HepG2 (cell line): Measurements from ENCODE around the gene GIMAP1. TPM values are rescaled to one million over a fixed set of nuclear protein-coding genes. Genes with fewer than 3 reads are reported as not detected.

Source experiments
- ATAC-seq: fragments of 200-7000 bp; cut with Tn5 transposase; 3 replicates; pipeline ENCODE4 v1.9.1; 2020; ENCODE audit warnings: mild to moderate bottlenecking, moderate library complexity
- BruUV-seq: library from RNA; stranded (reverse); fragments of 400-500 nt; replicated peaks from 2 replicates; lab custom pipeline; 2021; lab: Mats Ljungman, UMichigan
- CTCF ChIA-PET: fragments of 300-600 bp; formaldehyde crosslinking; extraction: SDS; loops from one replicate; lab custom pipeline; 2021; ENCODE audit warnings: low total read pairs, inconsistent platforms, low intra/inter-chr PET ratio; lab: Yijun Ruan, JAX
- POLR2A ChIA-PET: fragments of 350-600 bp; sonication (Branson Sonifier 250); formaldehyde crosslinking; loops from one replicate; lab custom pipeline; 2020; ENCODE audit warnings: antibody characterized with exemption, inconsistent platforms; lab: Yijun Ruan, JAX
- DNase-seq: peaks from one replicate; pipeline ENCODE4 v3.0.0-alpha.2; 2015; ENCODE audit warnings: low spot score
- FAIRE-seq: peaks from 3 replicates; lab custom pipeline; 2011; peaks lifted over from hg19 to GRCh38; lab: Jason Lieb, UNC
- H2AFZ ChIP-seq: one replicate; pipeline ENCODE4 v1.6.1; 2011; ENCODE audit warnings: low read length, inconsistent platforms
- H3K27ac ChIP-seq: fragments of 300-600 bp; 3 replicates; pipeline ENCODE4 v1.8.0; 2011; ENCODE audit warnings: mixed run types, mild to moderate bottlenecking, mixed read lengths, low read length, inconsistent platforms; ENCODE audit not compliant: insufficient read depth; ENCODE audit errors: extremely low read length
- H3K27me3 ChIP-seq, 2 experiments: fragments of 200-600 bp in 1 of 2; 2 replicates in 1 of 2; 3 replicates in 1 of 2; pipeline versions ENCODE4 v1.6.0 to v1.8.0; 2011; ENCODE audit warnings: low read length in 2 of 2, mild to moderate bottlenecking in 2 of 2, moderate library complexity in 2 of 2, inconsistent platforms in 1 of 2; ENCODE audit not compliant: insufficient read depth in 2 of 2, control insufficient read depth in 1 of 2
- H3K36me3 ChIP-seq, 2 experiments: fragments of 200-600 bp in 1 of 2; replicated peaks in 1 of 2; 2 replicates in 1 of 2; 3 replicates in 1 of 2; pipeline versions ENCODE4 v1.5.1 to v1.8.0; 2011; ENCODE audit warnings: low read length in 2 of 2, inconsistent platforms in 1 of 2; ENCODE audit not compliant: insufficient read depth in 2 of 2, control insufficient read depth in 1 of 2
- H3K4me1 ChIP-seq: 2 replicates; pipeline ENCODE4 v1.5.1; 2012; ENCODE audit warnings: low read length, inconsistent platforms; ENCODE audit not compliant: insufficient read depth
- H3K4me2 ChIP-seq: 2 replicates; pipeline ENCODE4 v1.6.0; 2011; ENCODE audit warnings: low read depth, low read length, inconsistent platforms
- H3K4me3 ChIP-seq, 3 experiments: fragments of 200-600 bp in 1 of 3; sonication (generic), shearing (Covaris generic) in 1 of 3; replicated peaks in 1 of 3; 2 replicates each; pipeline ENCODE4 v1.5.1; 2011 to 2016; ENCODE audit warnings: low read length in 3 of 3, inconsistent platforms in 2 of 3, low read depth in 2 of 3, mild to moderate bottlenecking in 2 of 3, control low read depth in 1 of 3, mixed read lengths in 1 of 3; ENCODE audit not compliant: insufficient read depth in 1 of 3
- H3K79me2 ChIP-seq: one replicate; pipeline ENCODE4 v1.6.1; 2011; ENCODE audit warnings: low read length, inconsistent platforms; ENCODE audit not compliant: insufficient read depth
- H3K9ac ChIP-seq: 2 replicates; pipeline ENCODE4 v1.6.0; 2011; ENCODE audit warnings: mild to moderate bottlenecking, low read depth, low read length, inconsistent platforms; ENCODE audit not compliant: insufficient read depth
- H3K9me3 ChIP-seq: 2 replicates; pipeline ENCODE4 v1.5.1; 2012; ENCODE audit warnings: mild to moderate bottlenecking, low read length
- H4K20me1 ChIP-seq: 2 replicates; pipeline ENCODE4 v1.6.0; 2011; ENCODE audit warnings: inconsistent platforms, mild to moderate bottlenecking, low read length, moderate library complexity; ENCODE audit not compliant: insufficient read depth
- EED ChIP-seq: sonication (generic); formaldehyde crosslinking; IDR thresholded peaks from 2 replicates; pipeline ENCODE4 v1.5.0; 2020; ENCODE audit warnings: mild to moderate bottlenecking, missing genetic modification reagents
- FLYWCH1 ChIP-seq: sonication (generic); formaldehyde crosslinking; IDR thresholded peaks from 2 replicates; pipeline ENCODE4 v1.8.1; 2023; ENCODE audit warnings: mild to moderate bottlenecking, missing genetic modification reagents
- HMGA1 ChIP-seq: sonication (generic); formaldehyde crosslinking; conservative IDR thresholded peaks from 2 replicates; pipeline ENCODE4 v1.4.0; 2020; ENCODE audit warnings: missing genetic modification reagents
- HNRNPH1 ChIP-seq: fragments of 200-400 bp; formaldehyde crosslinking; optimal IDR thresholded peaks from 2 replicates; pipeline ENCODE3; 2017; ENCODE audit warnings: mild to moderate bottlenecking, low read depth, low read length
- KDM4B ChIP-seq: sonication (generic); formaldehyde crosslinking; IDR thresholded peaks from 2 replicates; pipeline ENCODE4 v1.4.0; 2020; ENCODE audit warnings: missing genetic modification reagents
- NFKBIZ ChIP-seq: IDR thresholded peaks from 2 replicates; pipeline ENCODE4 v1.6.1; 2018; ENCODE audit warnings: missing genetic modification reagents, missing compliant biosample characterization
- POLR2AphosphoS5 ChIP-seq: IDR thresholded peaks from 2 replicates; pipeline ENCODE4 v1.6.1; 2012; ENCODE audit warnings: low read depth, low read length
- PPARG ChIP-seq: conservative IDR thresholded peaks from 2 replicates; pipeline ENCODE4 v1.6.1; 2016; ENCODE audit warnings: missing biosample characterization, missing genetic modification reagents
- RFX5 ChIP-seq: IDR thresholded peaks from 2 replicates; pipeline ENCODE4 v1.6.1; 2011; ENCODE audit warnings: low read depth, low read length, improper control_type of control experiment
- TCF7 ChIP-seq: sonication (generic); IDR thresholded peaks from 2 replicates; pipeline ENCODE4 v1.6.1; 2016; ENCODE audit warnings: antibody characterized with exemption, low read depth
- THRA ChIP-seq: sonication (generic); formaldehyde crosslinking; IDR thresholded peaks from 2 replicates; pipeline ENCODE4 v1.4.0; 2020; ENCODE audit warnings: missing genetic modification reagents, borderline replicate concordance
- TP53 ChIP-seq: sonication (generic); formaldehyde crosslinking; conservative IDR thresholded peaks from 2 replicates; pipeline ENCODE4 v1.4.0; 2020; ENCODE audit warnings: missing genetic modification reagents
- ZHX1 ChIP-seq: sonication (generic); formaldehyde crosslinking; IDR thresholded peaks from 2 replicates; pipeline ENCODE4 v1.8.1; 2022; ENCODE audit warnings: low read depth, mild to moderate bottlenecking, missing genetic modification reagents
- ZSCAN22 ChIP-seq: sonication (generic); formaldehyde crosslinking; IDR thresholded peaks from 2 replicates; pipeline ENCODE4 v1.4.0; 2020; ENCODE audit warnings: mild to moderate bottlenecking, missing genetic modification reagents
- ZSCAN25 ChIP-seq: sonication (generic); formaldehyde crosslinking; IDR thresholded peaks from 2 replicates; pipeline ENCODE4 v1.8.0; 2022; ENCODE audit warnings: mild to moderate bottlenecking, missing genetic modification reagents
- WGBS: methylation state at CpG from one replicate; pipeline ENCODE4 v1.1.6; 2017; ENCODE audit warnings: low lambda C conversion rate; 5-methylcytosine and 5-hydroxymethylcytosine counted together
- in situ Hi-C: cut with HindIII; loops from 2 replicates; pipeline ENCODE4 v1.10.0; 2017; ENCODE audit warnings: low pct_unique_long_range_greater_than_20kb; ENCODE audit not compliant: extremely low pct_ligation_motif_present
- intact Hi-C: fragments of 100-400 bp; cut with micrococcal nuclease; formaldehyde crosslinking; loops from one replicate; pipeline ENCODE4 v1.10.0; 2022; ENCODE audit not compliant: unreplicated experiment
- polyA plus RNA-seq, 8 experiments: library from polyadenylated mRNA; depleted of rRNA in 3 of 8; stranded (reverse) in 7 of 8; unstranded in 1 of 8; fragments of >200 nt; fragmentation: Illumina TruSeq in 4 of 8; extraction: Trizol in 4 of 8; gene quantifications; 2 replicates each; pipeline versions ENCODE4 v1.2.1 to v1.2.3, GENCODE V29; 2011 to 2016; ENCODE audit warnings: low read depth in 4 of 8, missing spikeins in 1 of 8, mixed read lengths in 1 of 8; ENCODE audit not compliant: insufficient read depth in 1 of 8
- total RNA-seq, 5 experiments: library from RNA; depleted of rRNA; stranded (reverse); fragments of >200 nt; fragmentation: Illumina TruSeq; extraction: Trizol; gene quantifications; 2 replicates each; pipeline ENCODE4 v1.2.3, GENCODE V29; 2016; ENCODE audit warnings: low read depth in 1 of 5
- TF ChIP-seq, protein P1 (sequence below): IDR thresholded peaks from 2 replicates; pipeline ENCODE4 v1.6.1; 2018; ENCODE audit warnings: missing genetic modification reagents
- TF ChIP-seq, protein P2 (sequence below): IDR thresholded peaks from 2 replicates; pipeline ENCODE4 v1.6.1; 2016; ENCODE audit warnings: missing biosample characterization, missing genetic modification reagents, low read depth
- TF ChIP-seq, protein P3 (sequence below): sonication (generic); formaldehyde crosslinking; IDR thresholded peaks from 2 replicates; pipeline ENCODE4 v1.8.0; 2022; ENCODE audit warnings: low read depth, missing genetic modification reagents

GIMAP1 gene
- total and polyA plus RNA-seq, 2 of the 13 experiments (the other 11 are each of a cell fraction or from before 2014, with no cell fraction given) = not detected

DNA sequence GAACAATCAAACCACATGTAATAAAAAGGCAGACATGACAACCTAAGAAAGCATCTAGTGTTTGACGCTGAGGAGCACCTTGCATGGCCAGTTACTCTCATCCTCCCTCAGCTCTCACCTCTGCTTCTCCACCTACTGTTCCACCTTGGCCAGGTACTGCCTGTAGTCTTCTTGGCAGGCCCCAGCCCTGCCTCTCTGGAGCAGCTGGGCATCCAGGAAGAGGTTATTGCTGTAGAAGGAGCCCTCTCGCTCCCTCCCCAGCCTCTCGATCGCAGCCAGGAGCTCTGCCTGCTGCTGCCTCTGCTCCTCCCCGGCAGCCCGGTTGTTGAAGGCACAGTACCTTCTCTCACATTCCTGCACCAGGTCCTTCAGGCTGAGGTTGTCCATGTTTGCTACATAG lies 30.5 kb downstream of the GIMAP1 start:
- in situ Hi-C loops = no loop called here
- TF ChIP-seq, protein P1, sequence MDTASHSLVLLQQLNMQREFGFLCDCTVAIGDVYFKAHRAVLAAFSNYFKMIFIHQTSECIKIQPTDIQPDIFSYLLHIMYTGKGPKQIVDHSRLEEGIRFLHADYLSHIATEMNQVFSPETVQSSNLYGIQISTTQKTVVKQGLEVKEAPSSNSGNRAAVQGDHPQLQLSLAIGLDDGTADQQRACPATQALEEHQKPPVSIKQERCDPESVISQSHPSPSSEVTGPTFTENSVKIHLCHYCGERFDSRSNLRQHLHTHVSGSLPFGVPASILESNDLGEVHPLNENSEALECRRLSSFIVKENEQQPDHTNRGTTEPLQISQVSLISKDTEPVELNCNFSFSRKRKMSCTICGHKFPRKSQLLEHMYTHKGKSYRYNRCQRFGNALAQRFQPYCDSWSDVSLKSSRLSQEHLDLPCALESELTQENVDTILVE (CRISPR knock-in tag) = no peak
- TF ChIP-seq NFKBIZ (CRISPR knock-in tag) (no peak), RFX5 (no peak), ZSCAN25 (no peak), PPARG (CRISPR knock-in tag) (no peak), ZHX1 (CRISPR knock-in tag) (no peak), TP53 (no peak), KDM4B (CRISPR knock-in tag) (no peak), ZSCAN22 (CRISPR knock-in tag) (no peak), TCF7 (no peak), EED (CRISPR knock-in tag) (no peak), FLYWCH1 (no peak), HMGA1 (no peak), THRA (CRISPR knock-in tag) (no peak), HNRNPH1 (no peak), POLR2AphosphoS5 (no peak)
- TF ChIP-seq, protein P2, sequence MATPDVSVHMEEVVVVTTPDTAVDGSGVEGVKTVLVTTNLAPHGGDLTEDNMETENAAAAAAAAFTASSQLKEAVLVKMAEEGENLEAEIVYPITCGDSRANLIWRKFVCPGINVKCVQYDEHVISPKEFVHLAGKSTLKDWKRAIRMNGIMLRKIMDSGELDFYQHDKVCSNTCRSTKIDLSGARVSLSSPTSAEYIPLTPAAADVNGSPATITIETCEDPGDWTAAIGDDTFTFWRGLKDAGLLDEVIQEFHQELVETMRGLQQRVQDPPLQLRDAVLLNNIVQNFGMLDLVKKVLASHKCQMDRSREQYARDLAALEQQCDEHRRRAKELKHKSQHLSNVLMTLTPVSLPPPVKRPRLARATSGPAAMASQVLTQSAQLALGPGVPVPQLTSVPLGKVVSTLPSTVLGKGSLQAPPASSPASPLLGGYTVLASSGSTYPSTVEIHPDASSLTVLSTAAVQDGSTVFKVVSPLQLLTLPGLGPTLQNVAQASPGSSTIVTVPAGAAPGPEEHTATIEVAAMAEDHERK (CRISPR knock-in tag) = no peak
- TF ChIP-seq, protein P3, sequence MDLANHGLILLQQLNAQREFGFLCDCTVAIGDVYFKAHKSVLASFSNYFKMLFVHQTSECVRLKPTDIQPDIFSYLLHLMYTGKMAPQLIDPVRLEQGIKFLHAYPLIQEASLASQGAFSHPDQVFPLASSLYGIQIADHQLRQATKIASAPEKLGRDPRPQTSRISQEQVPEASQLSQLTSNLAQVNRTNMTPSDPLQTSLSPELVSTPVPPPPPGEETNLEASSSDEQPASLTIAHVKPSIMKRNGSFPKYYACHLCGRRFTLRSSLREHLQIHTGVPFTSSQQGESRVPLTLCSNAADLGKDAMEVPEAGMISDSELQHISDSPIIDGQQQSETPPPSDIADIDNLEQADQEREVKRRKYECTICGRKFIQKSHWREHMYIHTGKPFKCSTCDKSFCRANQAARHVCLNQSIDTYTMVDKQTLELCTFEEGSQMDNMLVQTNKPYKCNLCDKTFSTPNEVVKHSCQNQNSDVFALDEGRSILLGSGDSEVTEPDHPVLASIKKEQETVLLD = no peak

More for the DNA sequence above, 30.5 kb downstream of the GIMAP1 start:
- H3K79me2 ChIP-seq = no peaks in the 10 kb centered on the region
- 42% methylated on average over 4 of the region's 6 CpGs for WGBS
- H4K20me1 ChIP-seq = no peaks in the 10 kb centered on the region
- H3K9me3 ChIP-seq = no peaks in the 10 kb centered on the region
- FAIRE-seq (no peak), ATAC-seq (no peak), DNase-seq (no peak)
- no peak overlapping the region for H3K9ac ChIP-seq
- no peak overlapping the region for H3K27ac ChIP-seq
- H3K4me2 ChIP-seq = no peak overlapping the region
- ChIA-PET CTCF (no interaction called here), POLR2A (no interaction called here)
- no peaks in the 10 kb centered on the region for H3K4me1 ChIP-seq
- no peak overlapping the region for H2AFZ ChIP-seq
- no peaks in the 10 kb centered on the region for H3K36me3 ChIP-seq
- intact Hi-C loops = no loop called here
- H3K4me3 ChIP-seq = no peak overlapping the region
- H3K27me3 ChIP-seq = peaks cover 0 to 7% of the 10 kb centered on the region in 2 experiments; a peak in 1 of 5 replicates
- BruUV-seq = no TSS peak
